ENCODE data around the gene ANP32B. TPM values are rescaled to one million over a fixed set of nuclear protein-coding genes. Genes with fewer than 3 reads are reported as not detected.

ANP32B gene
- total and polyA plus RNA-seq, 2 experiments from 2014 or later, result 13.1 to 114 TPM

GRCh38 chr9:98007251-98007928, 24.2 kb downstream of the ANP32B start:
- H3K36me3 Mint-ChIP-seq (ENCODE audit: low read depth), result peaks cover 74% of the 10 kb centered on the region
- peaks cover 17% of the 10 kb centered on the region for H4K20me1 ChIP-seq (replicated peaks; ENCODE audit: insufficient read depth)

GRCh38 chr9:98008764-98009163, 25.6 kb downstream of the ANP32B start:
- H3K4me1 ChIP-seq (ENCODE audit: insufficient read depth), result no peaks in the 10 kb centered on the region
- H3F3A ChIP-seq (replicated peaks; ENCODE audit: low read depth), result 0 out of 2 replicates have a peak, but pooled peaks cover 3% of the 10 kb centered on the region
- no peaks in the 10 kb centered on the region for H3K9me2 ChIP-seq (ENCODE audit: insufficient read depth)
- H3K27ac Mint-ChIP-seq, result no peak overlapping the region
- peaks cover 3% of the 10 kb centered on the region for H3K27me3 Mint-ChIP-seq (ENCODE audit: insufficient read depth, low read depth, poor library complexity)
- no peak overlapping the region for H3K4me2 ChIP-seq
- no peak for TF ChIP-seq STAT1 (IDR thresholded peaks at IDR 0.05; ENCODE audit: unreplicated experiment)
- no peak for TF ChIP-seq NANOG (IDR thresholded peaks at IDR 0.05; ENCODE audit: borderline replicate concordance)
- no peak for TF ChIP-seq POLR2AphosphoS5 (IDR thresholded peaks at IDR 0.05; ENCODE audit: low read depth)
- H3K79me2 ChIP-seq (replicated peaks; ENCODE audit: insufficient read depth), result no peaks in the 10 kb centered on the region
- H3K4me3 Mint-ChIP-seq, result no peak overlapping the region
- ATAC-seq (no peak), DNase-seq (ENCODE audit: low spot score) (no peak)
- peaks cover 26% of the 10 kb centered on the region for H4K20me1 ChIP-seq (replicated peaks; ENCODE audit: insufficient read depth)
- no peak overlapping the region for H3K4me3 ChIP-seq
- H3K36me3 Mint-ChIP-seq (ENCODE audit: low read depth), result peaks cover 87% of the 10 kb centered on the region
- no peak overlapping the region for H2AFZ ChIP-seq
- H3K36me3 ChIP-seq (ENCODE audit: insufficient read depth), result peaks cover 59% of the 10 kb centered on the region
- 0 out of 3 replicates have a peak, but pooled peaks cover 2% of the 10 kb centered on the region for H3K4me1 Mint-ChIP-seq
- H3K27me3 ChIP-seq (ENCODE audit: insufficient read depth), result no peaks in the 10 kb centered on the region
- no peaks in the 10 kb centered on the region for H3K9me3 Mint-ChIP-seq
- H3K27ac ChIP-seq (ENCODE audit: low read depth), result no peak overlapping the region

More at GRCh38 chr9:98007251-98007928, 24.2 kb downstream of the ANP32B start:
- Histone ChIP-seq H3F3A (replicated peaks; ENCODE audit: low read depth) (0 out of 2 replicates have a peak, but pooled peaks cover 3% of the 10 kb centered on the region), H3K79me2 (replicated peaks; ENCODE audit: insufficient read depth) (no peaks in the 10 kb centered on the region), H3K4me2 (no peak overlapping the region), H2AFZ (no peak overlapping the region), H3K27ac (ENCODE audit: low read depth) (no peak overlapping the region), H3K27me3 (ENCODE audit: insufficient read depth) (no peaks in the 10 kb centered on the region), H3K9me2 (ENCODE audit: insufficient read depth) (no peaks in the 10 kb centered on the region), H3K36me3 (ENCODE audit: insufficient read depth) (peaks cover 52% of the 10 kb centered on the region), H3K4me3 (no peak overlapping the region), H3K4me1 (ENCODE audit: insufficient read depth) (no peaks in the 10 kb centered on the region)
- Mint-ChIP-seq H3K9me3 (no peaks in the 10 kb centered on the region), H3K4me3 (no peak overlapping the region), H3K27me3 (ENCODE audit: insufficient read depth, low read depth, poor library complexity) (peaks cover 3% of the 10 kb centered on the region), H3K4me1 (0 out of 3 replicates have a peak, but pooled peaks cover 2% of the 10 kb centered on the region), H3K27ac (no peak overlapping the region)
- no peak for ATAC-seq
- DNase-seq (ENCODE audit: low spot score), result no peak
- no peak for TF ChIP-seq POLR2AphosphoS5 (IDR thresholded peaks at IDR 0.05; ENCODE audit: low read depth)
- TF ChIP-seq JUNB (IDR thresholded peaks at IDR 0.05; ENCODE audit: unreplicated experiment), result no peak
- TF ChIP-seq ZNF331 (CRISPR knock-in tag; IDR thresholded peaks at IDR 0.05; ENCODE audit: low read depth), result no peak
- TF ChIP-seq CREB1 (CRISPR knock-in tag; IDR thresholded peaks at IDR 0.05; ENCODE audit: low read depth), result no peak
- no peak for TF ChIP-seq EZH2phosphoT487 (IDR thresholded peaks at IDR 0.05; ENCODE audit: unreplicated experiment)
- no peak for TF ChIP-seq REST (IDR thresholded peaks at IDR 0.05; ENCODE audit: unreplicated experiment)

Measured in GM23338 (cell line).